Right renal cortex interstitium (tissue), 3 donors: ENCODE data around the gene ZEB1. TPM values are rescaled to one million over a fixed set of nuclear protein-coding genes. Genes with fewer than 3 reads are reported as not detected.
"Not testable (repeated sequence)": the region's sequence is repeated elsewhere in the genome, so short reads cannot be mapped to it uniquely, and the experiment has no call there.

Experiments
- DNase-seq, 3 donors: peaks; one replicate each; pipeline ENCODE4 v3.0.0-alpha.2; 2013; ENCODE audit warnings: low read depth in 3 of 3, low spot score in 2 of 3
- polyA plus RNA-seq, 3 donors: library from polyadenylated mRNA; unstranded; fragments of 120-200 nt; gene quantifications; one replicate each; pipeline ENCODE4 v1.2.1, GENCODE V29; 2013; ENCODE audit not compliant: insufficient read length in 3 of 3

Gene ZEB1
- polyA plus RNA-seq, 3 donors, result 27.3 to 35.9 (median 31.6) TPM

- no peak for DNase-seq
These were observed 43.1 kb downstream of the ZEB1 start for GRCh38 chr10:31362023-31362641.

- DNase-seq, result not testable (repeated sequence)
These were observed 44.7 kb downstream of the ZEB1 start for GRCh38 chr10:31363696-31364095.

GRCh38 chr10:31364238-31364637 is 45.2 kb downstream of the ZEB1 start:
- DNase-seq, result not testable (repeated sequence)

- DNase-seq, result no peak
These were observed 47.7 kb downstream of the ZEB1 start for GRCh38 chr10:31366703-31367102.

GRCh38 chr10:31368724-31369123 is 49.7 kb downstream of the ZEB1 start:
- no peak for DNase-seq

- no peak for DNase-seq
These were observed 53.4 kb downstream of the ZEB1 start for GRCh38 chr10:31372439-31372838.

- no peak for DNase-seq
These were observed 55.2 kb downstream of the ZEB1 start for GRCh38 chr10:31374146-31374696.

GRCh38 chr10:31381171-31381570 is 62.2 kb downstream of the ZEB1 start:
- DNase-seq, result no peak

- DNase-seq, result no peak
These were observed 62.8 kb downstream of the ZEB1 start for GRCh38 chr10:31381766-31382316.

GRCh38 chr10:31383810-31384588 is 65.0 kb downstream of the ZEB1 start:
- no peak for DNase-seq

GRCh38 chr10:31384589-31384949 is 65.6 kb downstream of the ZEB1 start:
- DNase-seq, result no peak

GRCh38 chr10:31390804-31391203 is 71.8 kb downstream of the ZEB1 start:
- DNase-seq, result no peak

- no peak for DNase-seq
These were observed 74.8 kb downstream of the ZEB1 start for GRCh38 chr10:31393844-31394243.

- DNase-seq, result no peak
These were observed 76.7 kb downstream of the ZEB1 start for GRCh38 chr10:31395695-31396094.

GRCh38 chr10:31396376-31396775 is 77.4 kb downstream of the ZEB1 start:
- no peak for DNase-seq

GRCh38 chr10:31397852-31398251 is 78.8 kb downstream of the ZEB1 start:
- no peak for DNase-seq

- no peak for DNase-seq
These were observed 80.2 kb downstream of the ZEB1 start for GRCh38 chr10:31399171-31399570.

GRCh38 chr10:31399631-31400030 is 80.6 kb downstream of the ZEB1 start:
- DNase-seq, result no peak

GRCh38 chr10:31401287-31401686 is 82.3 kb downstream of the ZEB1 start:
- DNase-seq, result no peak

- no peak for DNase-seq
These were observed 85.6 kb downstream of the ZEB1 start for GRCh38 chr10:31404640-31405039.

GRCh38 chr10:31405829-31406228 is 86.8 kb downstream of the ZEB1 start:
- DNase-seq, result not testable (repeated sequence)

GRCh38 chr10:31412397-31412796 is 93.4 kb downstream of the ZEB1 start:
- DNase-seq, result not testable (repeated sequence)
